H1 (cell line): ENCODE data around the gene GHRL. TPM values are rescaled to one million over a fixed set of nuclear protein-coding genes. Genes with fewer than 3 reads are reported as not detected.

ENCODE experiments used
- CBX8 ChIP-seq: fragments of 300-800, 300-1000 bp; sonication (generic); IDR thresholded peaks from 2 replicates; pipeline ENCODE4 v1.7.1; 2016; ENCODE audit warnings: low read depth, low read length, borderline replicate concordance
- HDAC6 ChIP-seq: IDR thresholded peaks from one replicate; pipeline ENCODE4 v1.7.1; 2012; ENCODE audit warnings: low read depth, mild to moderate bottlenecking, inconsistent platforms, low read length, moderate library complexity
- NRF1 ChIP-seq: IDR thresholded peaks from 2 replicates; pipeline ENCODE4 v1.6.1; 2011; ENCODE audit warnings: mild to moderate bottlenecking, low read depth, low read length, improper control_type of control experiment
- RFX5 ChIP-seq: IDR thresholded peaks from 2 replicates; pipeline ENCODE4 v1.6.1; 2011; ENCODE audit warnings: low read depth, low read length, improper control_type of control experiment, borderline replicate concordance
- polyA plus RNA-seq, 7 experiments: library from polyadenylated mRNA; depleted of rRNA in 3 of 7; stranded (reverse) in 5 of 7; unstranded in 2 of 7; fragments of >200 nt in 5 of 7; fragments of 200-250 nt in 2 of 7; gene quantifications; 1 replicate in 5 of 7; 2 replicates in 1 of 7; 4 replicates in 1 of 7; pipeline versions ENCODE4 v1.2.1 to v1.2.3, GENCODE V29; 2011 to 2013; ENCODE audit warnings: missing spikeins in 2 of 7, mixed read lengths in 2 of 7
- total RNA-seq: library from RNA; stranded (reverse); fragmentation: NEBNext Ultra II Directional; extraction: Animal tissue kit (Norgen Biotek cat#: 25700); gene quantifications from 2 replicates; pipeline ENCODE4 v1.2.1, GENCODE V29; 2021
- TF ChIP-seq, protein P1 (sequence below): IDR thresholded peaks from 2 replicates; pipeline ENCODE4 v1.6.1; 2011; ENCODE audit warnings: low read length, improper control_type of control experiment

GHRL gene
- total and polyA plus RNA-seq, 2 of the 8 experiments (the other 6 are each of a cell fraction or from before 2014, with no cell fraction given) = 0.32 to 0.35 TPM

DNA sequence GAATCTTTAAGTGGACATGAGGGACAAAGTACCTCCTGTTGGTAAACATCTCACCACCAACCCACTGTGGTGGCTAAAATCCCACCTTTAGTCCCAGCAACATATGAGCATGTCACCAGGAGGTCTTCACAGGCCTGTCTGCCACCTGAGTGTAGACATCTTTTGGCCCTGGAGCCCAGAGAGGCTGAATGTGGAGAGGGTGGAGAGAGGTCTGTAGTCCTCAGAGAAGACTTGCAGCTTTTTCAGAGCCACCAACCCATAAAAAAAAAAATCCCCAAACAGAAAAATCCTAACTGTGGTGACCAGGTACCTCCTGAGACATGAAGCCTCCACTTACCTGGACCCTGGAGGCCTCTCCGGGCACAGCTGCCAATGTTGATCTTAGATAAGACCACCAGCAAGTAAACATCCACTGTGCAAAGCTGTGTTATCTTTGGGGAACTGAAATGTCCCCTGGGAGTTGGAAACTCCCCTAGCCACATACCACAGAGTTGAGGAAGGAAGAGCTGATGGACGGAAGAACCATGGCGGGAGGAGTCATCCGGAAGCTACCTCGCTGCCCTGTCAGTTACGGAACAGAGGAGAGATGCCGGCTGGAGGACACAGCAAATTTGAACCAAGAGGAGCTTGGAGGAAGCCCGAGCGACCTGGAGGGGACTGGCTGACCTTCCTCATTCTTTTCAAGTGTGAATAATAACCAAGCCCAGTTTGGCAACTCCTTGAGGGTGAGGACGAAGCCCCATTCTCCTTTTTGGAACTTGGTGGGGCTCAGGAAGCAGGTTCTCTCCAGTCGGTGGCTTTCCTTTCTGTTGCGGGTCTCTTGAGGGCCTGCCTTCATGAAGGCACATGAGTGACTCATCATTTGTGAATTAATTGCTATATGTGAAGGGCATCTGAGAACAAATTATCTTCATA lies at the start of gene GHRL (continued):
- TF ChIP-seq HDAC6 = no peak
- TF ChIP-seq NRF1 = no peak
- no peak for TF ChIP-seq CBX8
- TF ChIP-seq RFX5 = no peak
- TF ChIP-seq, protein P1, sequence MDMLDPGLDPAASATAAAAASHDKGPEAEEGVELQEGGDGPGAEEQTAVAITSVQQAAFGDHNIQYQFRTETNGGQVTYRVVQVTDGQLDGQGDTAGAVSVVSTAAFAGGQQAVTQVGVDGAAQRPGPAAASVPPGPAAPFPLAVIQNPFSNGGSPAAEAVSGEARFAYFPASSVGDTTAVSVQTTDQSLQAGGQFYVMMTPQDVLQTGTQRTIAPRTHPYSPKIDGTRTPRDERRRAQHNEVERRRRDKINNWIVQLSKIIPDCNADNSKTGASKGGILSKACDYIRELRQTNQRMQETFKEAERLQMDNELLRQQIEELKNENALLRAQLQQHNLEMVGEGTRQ = no peak
